ENCODE results near the gene ART1. TPM values are rescaled to one million over a fixed set of nuclear protein-coding genes. Genes with fewer than 3 reads are reported as not detected.

The ART1 gene
- polyA plus RNA-seq, 6 donors from 2014 or later = not detected

Other genes with a start within 250 kb of the ART1 start
- not detected for gene ART5, start 3.1 kb upstream of the ART1 start, polyA plus RNA-seq (ENCODE audit: low read depth in 6 of 6)
- under 1 TPM in 3 of 6 donors, not detected in 3; 0.15 to 0.64 (median 0.27) TPM for gene CHRNA10, start 26.3 kb downstream of the ART1 start, polyA plus RNA-seq (ENCODE audit: low read depth in 6 of 6)
- 10 to 100 TPM; 29.4 to 57.0 (median 38.7) TPM for gene NUP98, start 152.4 kb downstream of the ART1 start, polyA plus RNA-seq (ENCODE audit: low read depth in 6 of 6)
- 10 to 100 TPM; 16.6 to 29.1 (median 19.3) TPM for gene PGAP2, start 163.4 kb downstream of the ART1 start, polyA plus RNA-seq (ENCODE audit: low read depth in 6 of 6)
- gene RHOG, start 195.8 kb downstream of the ART1 start, polyA plus RNA-seq (ENCODE audit: low read depth in 6 of 6) = 100 to 1,000 TPM in 5 of 6 donors, 10 to 100 TPM in 1; 88.9 to 144 (median 117) TPM
- 10 to 100 TPM; 29.1 to 51.9 (median 35.0) TPM for gene STIM1, start 210.5 kb downstream of the ART1 start, polyA plus RNA-seq (ENCODE audit: low read depth in 6 of 6)